Aorta (tissue), 5 donors: Measurements from ENCODE around the gene DAGLA. TPM values are rescaled to one million over a fixed set of nuclear protein-coding genes. Genes with fewer than 3 reads are reported as not detected.

Experiments
- ATAC-seq: fragments of 200-7000 bp; cut with Tn5 transposase; one replicate; pipeline ENCODE4 v1.9.1; 2022; ENCODE audit warnings: moderate library complexity; ENCODE audit not compliant: low FRiP score
- DNase-seq, 2 donors: peaks; one replicate each; pipeline ENCODE4 v3.0.0-alpha.2; 2020
- H3K27ac ChIP-seq, 2 donors: one replicate each; pipeline ENCODE4 v1.5.1; 2013; ENCODE audit warnings: low read length in 2 of 2, mild to moderate bottlenecking in 2 of 2, moderate library complexity in 2 of 2, control low read depth in 1 of 2, inconsistent platforms in 1 of 2, low read depth in 1 of 2
- H3K27me3 ChIP-seq, 2 donors: one replicate each; pipeline ENCODE4 v1.6.1; 2013; ENCODE audit warnings: control low read depth in 1 of 2, low read length in 1 of 2, mild to moderate bottlenecking in 1 of 2, moderate library complexity in 1 of 2; ENCODE audit not compliant: insufficient read depth in 2 of 2, control insufficient read depth in 1 of 2
- H3K36me3 ChIP-seq, 2 donors: one replicate each; pipeline ENCODE4 v1.6.1; 2013; ENCODE audit warnings: control low read depth in 1 of 2, low read length in 1 of 2, mild to moderate bottlenecking in 1 of 2; ENCODE audit not compliant: insufficient read depth in 2 of 2, control insufficient read depth in 1 of 2
- H3K4me1 ChIP-seq, 2 donors: one replicate each; pipeline ENCODE4 v1.6.1; 2013; ENCODE audit warnings: low read length in 2 of 2, control low read depth in 1 of 2, mild to moderate bottlenecking in 1 of 2, moderate library complexity in 1 of 2; ENCODE audit not compliant: insufficient read depth in 2 of 2, control insufficient read depth in 1 of 2
- H3K4me3 ChIP-seq, 2 donors: one replicate each; pipeline ENCODE4 v1.5.1; 2013; ENCODE audit warnings: low read length in 2 of 2, control low read depth in 1 of 2, mild to moderate bottlenecking in 1 of 2
- H3K9me3 ChIP-seq: one replicate; pipeline ENCODE4 v1.6.1; 2013; ENCODE audit warnings: mild to moderate bottlenecking, low read length; ENCODE audit not compliant: control insufficient read depth
- WGBS, 2 donors: extraction: QIAGEN DNeasy Blood & Tissue Kit; methylation state at CpG; one replicate each; pipeline ENCODE4 v1.1.7; 2013; 5-methylcytosine and 5-hydroxymethylcytosine counted together
- intact Hi-C, 2 donors: fragments of 100-400 bp; cut with DNase I; formaldehyde crosslinking; loops; one replicate each; pipeline versions ENCODE4 v1.14.2 to v1.15.0; 2022
- polyA plus RNA-seq, 2 donors: library from polyadenylated mRNA; stranded (reverse); fragments of 200-250 nt; gene quantifications; one replicate each; pipeline ENCODE4 v1.2.3, GENCODE V29; 2013
- total RNA-seq, 2 donors: library from RNA; stranded (reverse); fragmentation: NEBNext Ultra II Directional; extraction: Animal tissue kit (Norgen Biotek cat#: 25700); gene quantifications; one replicate each; pipeline ENCODE4 v1.2.1, GENCODE V29; 2021
- donor health status: healthy with polysubstance abuse.
- donor health status: Bipolar disorder and iron deficiency.
- donor health status: DM: no; HTN: no; CAD: no.
- donor health status: DM: no; HTN: no; CAD: no.
- donor health status: DM: yes; HTN: yes; CAD: no.

DAGLA gene
- total and polyA plus RNA-seq, 4 donors: 0.51 to 3.5 (median 1.0) TPM

GRCh38 chr11:61745781-61746441 lies 65.7 kb downstream of the DAGLA start:
- no peak overlapping the region for H3K4me3 ChIP-seq
- DNase-seq: no peak
- no peaks in the 10 kb centered on the region for H3K36me3 ChIP-seq
- H3K27me3 ChIP-seq: no peaks in the 10 kb centered on the region
- H3K27ac ChIP-seq: no peak overlapping the region
- H3K9me3 ChIP-seq: no peaks in the 10 kb centered on the region
- H3K4me1 ChIP-seq: no peaks in the 10 kb centered on the region
- intact Hi-C loops: loop anchor here in 1 of 2 donors (5.0 kb wide), 1 partner anchor 361 kb away; no protein-coding TSS in a partner anchor
- no peak for ATAC-seq
- 74 to 84% methylated on average over 15 of the region's 15 CpGs for WGBS, 2 donors

- DNase-seq (no peak), ATAC-seq (no peak)
- no peaks in the 10 kb centered on the region for H3K27me3 ChIP-seq
- H3K27ac ChIP-seq: no peak overlapping the region
- no peak overlapping the region for H3K4me3 ChIP-seq
- no peaks in the 10 kb centered on the region for H3K9me3 ChIP-seq
- H3K4me1 ChIP-seq: no peaks in the 10 kb centered on the region
- no peaks in the 10 kb centered on the region for H3K36me3 ChIP-seq
- 82 to 85% methylated on average over 19 of the region's 19 CpGs for WGBS, 2 donors
- intact Hi-C loops: loop anchor here in 1 of 2 donors (5.0 kb wide), 1 partner anchor 361 kb away; no protein-coding TSS in a partner anchor
Observed at GRCh38 chr11:61746442-61747191, 66.4 kb downstream of the DAGLA start.

GRCh38 chr11:61747192-61747966 lies 67.2 kb downstream of the DAGLA start:
- Histone ChIP-seq H3K27ac (no peak overlapping the region), H3K9me3 (no peaks in the 10 kb centered on the region), H3K36me3 (no peaks in the 10 kb centered on the region), H3K27me3 (no peaks in the 10 kb centered on the region), H3K4me3 (no peak overlapping the region), H3K4me1 (no peaks in the 10 kb centered on the region)
- intact Hi-C loops: loop anchor here in 1 of 2 donors (5.0 kb wide), 1 partner anchor 360 kb away; no protein-coding TSS in a partner anchor
- ATAC-seq (peak; percentile 82), DNase-seq (peak; percentile 84 to 91)
- 58 to 65% methylated on average over 19 of the region's 19 CpGs for WGBS, 2 donors

GRCh38 chr11:61747967-61748285 lies 67.7 kb downstream of the DAGLA start:
- no peak for DNase-seq
- H3K27ac ChIP-seq: no peak overlapping the region
- 31 to 38% methylated on average over 3 of the region's 3 CpGs for WGBS, 2 donors

GRCh38 chr11:61749591-61750217 lies 69.5 kb downstream of the DAGLA start:
- H3K27me3 ChIP-seq: no peaks in the 10 kb centered on the region
- DNase-seq (no peak), ATAC-seq (no peak)
- H3K36me3 ChIP-seq: no peaks in the 10 kb centered on the region
- H3K4me3 ChIP-seq: no peak overlapping the region
- no peaks in the 10 kb centered on the region for H3K4me1 ChIP-seq
- intact Hi-C loops: loop anchor here in 1 of 2 donors (5.0 kb wide), 1 partner anchor 358 kb away; no protein-coding TSS in a partner anchor
- no peak overlapping the region for H3K27ac ChIP-seq
- 75 to 76% methylated on average over 21 of the region's 21 CpGs for WGBS, 2 donors
- no peaks in the 10 kb centered on the region for H3K9me3 ChIP-seq

More at GRCh38 chr11:61747967-61748285, 67.7 kb downstream of the DAGLA start:
- Histone ChIP-seq H3K9me3 (no peaks in the 10 kb centered on the region), H3K36me3 (no peaks in the 10 kb centered on the region), H3K4me3 (no peak overlapping the region), H3K27me3 (no peaks in the 10 kb centered on the region), H3K4me1 (no peaks in the 10 kb centered on the region)
- intact Hi-C loops: loop anchor here in 1 of 2 donors (5.0 kb wide), 1 partner anchor 359 kb away; no protein-coding TSS in a partner anchor
- ATAC-seq: no peak

- Histone ChIP-seq H3K4me3 (no peak overlapping the region), H3K27me3 (no peaks in the 10 kb centered on the region), H3K36me3 (no peaks in the 10 kb centered on the region), H3K4me1 (no peaks in the 10 kb centered on the region), H3K9me3 (no peaks in the 10 kb centered on the region), H3K27ac (no peak overlapping the region)
- ATAC-seq: no peak
- intact Hi-C loops: no loop called here
- DNase-seq: no peak
- WGBS, 2 donors: 97% methylated on average over 5 of the region's 5 CpGs
Observed at GRCh38 chr11:61750631-61751273, 70.6 kb downstream of the DAGLA start.

GRCh38 chr11:61751384-61751783 lies 71.2 kb downstream of the DAGLA start:
- Histone ChIP-seq H3K4me3 (no peak overlapping the region), H3K4me1 (no peaks in the 10 kb centered on the region), H3K27ac (no peak overlapping the region), H3K9me3 (no peaks in the 10 kb centered on the region), H3K27me3 (no peaks in the 10 kb centered on the region), H3K36me3 (no peaks in the 10 kb centered on the region)
- DNase-seq: no peak
- intact Hi-C loops: no loop called here
- whole genome bisulfite sequencing, 2 donors: 90 to 92% methylated on average over 14 of the region's 14 CpGs
- no peak for ATAC-seq
